ENCODE measurements around the gene SLC49A3.
"Not testable (repeated sequence)": the region's sequence is repeated elsewhere in the genome, so short reads cannot be mapped to it uniquely, and the experiment has no call there.

SLC49A3 gene

DNA sequence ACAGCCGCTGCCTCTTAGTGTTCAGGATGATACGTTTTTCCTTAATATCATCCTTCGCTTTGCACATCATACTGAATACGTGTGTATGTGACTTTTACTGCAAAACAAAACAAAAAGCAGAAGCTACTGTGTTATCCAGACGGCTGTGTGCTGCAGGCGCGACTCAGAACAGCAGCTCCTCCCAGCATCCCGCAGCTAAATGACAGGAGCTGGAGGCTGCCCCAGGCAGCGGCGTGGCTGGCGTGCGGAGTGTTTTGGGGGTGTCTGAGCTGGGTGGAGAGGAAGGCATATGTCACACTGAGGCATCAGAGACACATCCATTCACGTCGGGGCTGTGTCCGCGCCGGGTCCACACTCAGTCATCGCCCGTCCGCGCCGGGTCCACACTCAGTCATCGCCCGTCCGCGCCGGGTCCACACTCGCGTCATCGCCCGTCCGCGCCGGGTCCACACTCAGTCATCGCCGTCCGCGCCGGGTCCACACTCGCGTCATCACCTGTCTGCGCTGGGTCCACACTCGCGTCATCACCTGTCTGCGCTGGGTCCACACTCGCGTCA, 33.3 kb upstream of the SLC49A3 start:
- no peak for DNase-seq (ENCODE audit: low spot score)

GRCh38 chr4:721261-722168, 32.6 kb upstream of the SLC49A3 start:
- DNase-seq (ENCODE audit: low spot score) = no peak

GRCh38 chr4:720111-720860, 31.3 kb upstream of the SLC49A3 start:
- no peak for DNase-seq (ENCODE audit: low spot score)

GRCh38 chr4:718460-718859, 29.5 kb upstream of the SLC49A3 start:
- no peak for DNase-seq (ENCODE audit: low spot score)

- no peak for DNase-seq (ENCODE audit: low spot score)
Observed at GRCh38 chr4:717601-718320, 28.8 kb upstream of the SLC49A3 start.

DNA sequence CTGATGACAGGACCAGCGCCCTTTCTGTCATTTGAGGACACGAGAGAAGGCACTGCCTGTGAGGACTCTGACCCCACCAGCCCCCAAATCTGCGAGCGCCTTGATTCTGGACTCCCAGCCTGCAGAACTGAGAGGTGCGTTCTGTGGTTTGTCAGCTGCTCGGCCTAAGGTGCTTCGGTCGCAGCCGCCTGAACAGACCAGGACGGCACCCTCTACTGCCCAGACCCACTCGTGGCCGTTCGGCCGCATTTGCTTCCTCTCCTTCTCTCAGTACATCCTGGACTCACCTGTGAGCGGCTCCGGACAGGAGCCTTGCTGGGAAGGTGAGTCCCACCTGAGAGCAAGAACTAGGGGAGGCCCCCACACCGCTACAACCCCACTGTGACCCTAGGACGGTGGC, 25.1 kb upstream of the SLC49A3 start:
- no peak for DNase-seq (ENCODE audit: low spot score)

DNA sequence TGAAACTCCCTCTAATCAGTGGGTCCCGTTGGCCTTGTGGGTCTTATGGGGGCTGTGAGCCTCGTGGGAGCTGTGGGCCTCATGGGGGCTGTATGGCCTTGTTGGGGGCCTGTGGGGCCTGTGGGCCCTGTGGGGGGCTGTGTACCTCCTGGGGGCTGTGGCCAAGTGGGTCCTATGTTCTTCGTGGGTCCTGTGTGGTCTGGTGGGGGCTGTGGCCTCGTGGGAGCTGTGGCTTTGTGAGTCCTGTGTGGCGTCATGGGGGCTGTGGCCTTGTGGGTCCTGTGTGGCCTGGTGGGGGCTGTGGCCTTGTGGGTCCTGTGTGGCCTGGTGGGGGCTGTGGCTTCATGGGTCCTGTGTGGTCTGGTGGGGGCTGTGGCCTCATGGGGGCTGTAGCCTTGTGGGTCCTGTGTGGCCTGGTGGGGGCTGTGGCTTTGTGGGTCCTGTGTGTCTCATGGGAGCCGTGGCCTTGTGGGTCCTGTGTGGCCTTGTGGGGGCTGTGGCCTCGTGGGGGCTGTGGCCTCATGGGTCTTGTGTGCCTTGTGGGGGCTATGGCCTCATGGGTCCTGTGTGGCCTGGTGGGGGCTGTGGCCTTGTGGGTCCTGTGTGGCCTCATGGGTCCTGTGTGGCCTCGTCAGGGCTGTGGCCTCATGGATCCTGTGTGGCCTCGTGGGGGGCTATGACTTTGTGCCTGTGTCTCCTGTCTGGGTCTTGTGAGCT, 24.1 kb upstream of the SLC49A3 start:
- DNase-seq (ENCODE audit: low spot score) = no peak

- no peak for DNase-seq (ENCODE audit: low spot score)
Observed at GRCh38 chr4:712093-712492, 23.1 kb upstream of the SLC49A3 start.

DNA sequence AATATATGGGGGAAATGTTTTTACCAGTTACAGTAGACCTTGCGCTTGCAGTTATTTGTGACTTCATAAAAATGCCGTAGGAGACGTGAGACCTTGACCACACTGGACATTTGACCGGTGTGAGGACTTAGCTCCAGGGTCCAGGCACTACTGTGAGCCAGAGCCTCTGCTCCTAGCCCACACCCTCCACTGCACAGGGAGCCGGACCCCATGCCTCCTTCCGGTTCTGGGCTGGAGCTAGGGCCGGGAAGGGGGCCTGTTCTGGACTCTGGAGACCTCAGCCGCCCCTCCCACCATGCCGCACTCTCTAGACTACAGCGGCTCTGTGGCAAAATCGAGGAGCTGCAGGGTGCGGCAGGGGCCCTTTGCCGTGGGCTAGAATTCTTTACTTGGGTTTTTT, 22.0 kb upstream of the SLC49A3 start:
- no peak for DNase-seq (ENCODE audit: low spot score)

DNA sequence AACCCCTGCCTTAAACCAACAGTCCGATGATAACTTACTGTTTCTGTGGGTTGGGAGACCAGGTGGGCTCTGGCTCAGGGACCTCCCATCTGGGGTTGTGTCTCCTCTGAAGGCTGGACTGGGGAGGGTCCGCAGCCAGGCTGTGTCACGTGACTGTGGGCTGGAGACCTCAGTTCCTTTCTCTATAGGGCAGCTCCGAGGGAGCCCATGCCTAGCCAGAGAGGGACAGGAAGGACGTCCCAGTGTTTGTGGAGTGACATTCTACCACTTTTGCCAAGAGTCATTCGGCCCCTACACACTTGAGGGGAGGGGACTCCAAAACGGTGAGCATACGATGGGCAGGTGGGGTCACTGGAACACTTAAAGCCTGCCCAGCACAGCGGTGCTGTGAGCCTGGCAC, 21.2 kb upstream of the SLC49A3 start:
- DNase-seq (ENCODE audit: low spot score) = no peak

GRCh38 chr4:709348-709747, 20.4 kb upstream of the SLC49A3 start:
- no peak for DNase-seq (ENCODE audit: low spot score)

DNA sequence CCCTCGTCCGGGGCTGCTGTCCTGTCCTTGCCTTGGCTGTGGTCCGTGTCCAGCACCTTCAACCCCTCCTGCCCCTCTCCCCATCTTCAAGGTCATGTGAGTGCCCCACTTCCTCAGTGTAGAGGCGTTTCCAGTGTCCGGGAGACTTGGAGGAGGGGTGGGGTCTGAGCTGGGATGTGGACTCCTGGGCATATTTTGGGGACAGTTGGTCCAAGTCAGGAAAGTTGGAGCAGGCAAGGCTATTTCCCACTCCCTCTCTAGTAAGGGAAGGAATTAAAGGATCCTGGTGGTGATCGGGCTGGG, 19.6 kb upstream of the SLC49A3 start:
- DNase-seq (ENCODE audit: low spot score) = no peak

GRCh38 chr4:707929-708630, 19.1 kb upstream of the SLC49A3 start:
- no peak for DNase-seq (ENCODE audit: low spot score)

DNA sequence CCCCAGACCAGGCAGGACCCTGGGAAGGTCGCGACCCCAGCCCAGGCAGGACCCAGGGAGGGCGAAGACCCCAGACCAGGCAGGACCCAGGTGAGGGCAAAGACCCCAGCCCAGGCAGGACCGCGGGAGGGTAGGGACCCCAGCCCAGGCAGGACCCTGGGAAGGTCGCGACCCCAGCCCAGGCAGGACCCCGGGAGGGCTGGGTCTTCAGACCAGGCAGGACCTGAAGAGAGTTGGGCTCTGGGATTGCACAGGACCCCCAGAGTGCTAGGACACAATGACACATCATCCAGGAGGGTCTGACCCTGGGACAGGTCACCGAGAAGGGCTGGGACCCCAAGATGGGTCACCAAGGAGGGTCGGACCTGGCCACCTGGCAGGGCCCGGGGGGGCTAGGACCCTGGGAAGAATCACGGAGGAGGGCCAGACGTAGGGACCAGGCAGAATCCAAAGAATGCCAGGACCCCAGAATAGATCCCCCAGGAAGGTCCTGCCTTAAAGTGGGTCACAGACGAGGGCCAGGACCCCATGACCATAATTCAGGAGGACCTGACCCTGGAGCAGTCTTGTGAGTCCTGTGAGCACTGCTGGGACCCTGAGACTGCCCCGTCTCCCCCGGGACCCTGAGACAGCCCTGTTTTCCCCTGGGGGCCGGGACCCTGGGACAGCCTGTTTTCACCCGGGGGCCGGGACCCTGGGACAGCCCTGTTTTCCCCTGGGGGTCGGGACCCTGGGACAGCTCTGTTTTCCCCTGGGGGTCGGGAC, 18.1 kb upstream of the SLC49A3 start:
- DNase-seq (ENCODE audit: low spot score) = no peak

- DNase-seq (ENCODE audit: low spot score) = not testable (repeated sequence)
Observed at GRCh38 chr4:706083-706633, 17.2 kb upstream of the SLC49A3 start.

DNA sequence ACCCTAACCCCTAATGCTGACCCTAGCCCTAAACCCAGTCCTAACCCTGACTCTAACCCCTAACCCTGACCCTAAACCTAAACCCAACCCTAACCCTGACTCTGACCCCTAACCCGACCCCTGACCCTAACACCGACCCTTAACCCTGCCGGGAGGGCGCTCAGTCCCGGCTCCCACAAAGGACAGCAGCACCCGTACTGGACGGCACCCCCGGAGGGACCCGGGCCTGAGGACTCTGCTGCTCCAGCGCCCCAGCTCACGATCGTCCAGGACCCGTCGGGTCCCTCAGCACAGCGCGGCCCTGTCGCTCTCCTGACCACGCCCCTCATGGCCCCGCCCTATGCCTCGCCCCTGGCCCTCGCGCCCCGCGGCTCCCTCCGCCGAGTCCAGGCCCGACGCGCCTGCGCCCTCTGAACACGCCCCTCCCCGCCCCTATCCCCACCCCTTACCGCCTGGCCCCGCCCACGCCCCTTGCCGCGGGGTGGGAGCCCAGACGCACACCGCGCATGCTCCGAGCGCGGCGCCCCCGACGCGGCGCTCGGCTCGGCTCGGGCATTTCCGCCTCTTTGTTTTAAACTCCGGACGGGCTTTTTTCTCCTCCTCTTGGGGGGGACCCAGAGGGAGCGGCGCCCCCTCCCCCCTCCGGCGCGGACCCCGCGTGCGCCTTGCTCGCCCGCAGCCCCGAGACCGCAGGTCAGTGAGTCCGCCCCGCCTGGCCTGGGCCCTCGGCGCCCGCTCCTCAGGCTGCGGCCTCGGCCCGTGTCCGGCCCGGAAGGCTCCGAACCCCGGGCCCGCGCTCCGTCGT, 16.5 kb upstream of the SLC49A3 start, which contains the start of gene PCGF3:
Gene PCGF3 (plus strand): TSS at position 555 of the 805 bp plus-strand sequence. CDS start 27,849 bp downstream, outside the sequence.
- peak; percentile 95 for DNase-seq (ENCODE audit: low spot score)

- no peak for DNase-seq (ENCODE audit: low spot score)
Observed at GRCh38 chr4:704971-705277, 16.0 kb upstream of the SLC49A3 start.

DNA sequence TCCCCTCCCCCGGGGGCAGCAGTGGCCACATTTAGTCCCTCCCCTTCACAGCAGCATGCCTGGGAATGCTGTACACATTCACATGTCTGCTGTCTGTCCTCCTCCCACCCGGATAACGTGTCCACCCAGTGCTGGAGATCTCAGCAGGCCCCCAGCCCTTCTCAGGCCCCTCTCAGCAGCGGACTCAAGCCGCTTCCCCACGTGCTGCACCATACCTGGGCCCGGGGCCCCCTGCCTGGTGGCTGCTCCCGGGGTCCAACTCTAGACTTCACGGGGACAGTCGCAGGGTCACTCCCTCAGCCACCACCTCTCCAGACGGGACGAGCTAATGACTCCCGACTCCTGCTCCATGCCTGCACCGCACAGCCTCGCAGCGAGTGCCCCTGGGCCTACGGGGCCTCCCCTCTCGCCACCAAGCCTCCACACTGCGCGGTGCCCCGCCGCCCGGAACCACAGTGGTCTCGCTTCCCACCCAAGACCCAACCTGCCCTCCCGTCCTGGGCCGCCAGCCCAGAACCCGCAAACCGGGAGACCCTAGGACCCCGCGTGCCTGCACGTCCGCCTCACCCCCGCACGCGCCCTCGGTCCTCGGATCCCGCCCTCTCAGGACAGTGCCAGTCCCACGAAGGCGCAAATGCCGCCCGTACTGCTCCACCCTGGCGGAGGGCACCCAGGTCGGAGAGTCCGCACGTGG, 15.4 kb upstream of the SLC49A3 start:
- DNase-seq (ENCODE audit: low spot score) = no peak

All from CD4-positive, alpha-beta T cell treated with Interleukin-15 for 4 hours (primary cell).